Neutrophil (primary cell): Measurements from ENCODE around the gene LARGE1.

Experiments used
- H3K27ac ChIP-seq: fragments of 200-600 bp; sonication (generic); 2 replicates; pipeline ENCODE4 v1.5.1; 2016; ENCODE audit warnings: mild to moderate bottlenecking, moderate library complexity
- H3K27me3 ChIP-seq: fragments of 200-600 bp; sonication (generic); 2 replicates; pipeline ENCODE4 v1.6.0; 2016; ENCODE audit warnings: mild to moderate bottlenecking
- H3K36me3 ChIP-seq: fragments of 200-600 bp; sonication (generic); 2 replicates; pipeline ENCODE4 v1.5.1; 2017
- H3K4me1 ChIP-seq, 2 experiments: fragments of 200-600 bp in 1 of 2; sonication (generic) in 1 of 2; 1 replicate in 1 of 2; 2 replicates in 1 of 2; pipeline versions ENCODE4 v1.5.1 to v1.6.1; 2013 to 2016; ENCODE audit warnings: low read depth in 1 of 2, low read length in 1 of 2, mild to moderate bottlenecking in 1 of 2, moderate library complexity in 1 of 2; ENCODE audit not compliant: control insufficient read depth in 1 of 2, insufficient read depth in 1 of 2
- H3K4me3 ChIP-seq, 2 experiments: fragments of 200-600 bp in 1 of 2; sonication (generic) in 1 of 2; 1 replicate in 1 of 2; 2 replicates in 1 of 2; pipeline ENCODE4 v1.5.1; 2013 to 2016; ENCODE audit warnings: low read depth in 1 of 2, low read length in 1 of 2, mild to moderate bottlenecking in 1 of 2, moderate library complexity in 1 of 2
- H3K9me3 ChIP-seq: fragments of 200-600 bp; sonication (generic); 2 replicates; pipeline ENCODE4 v1.5.1; 2016
- TF ChIP-seq, protein P1 (sequence below): fragments of 200-600 bp; sonication (generic); IDR thresholded peaks from 2 replicates; pipeline ENCODE4 v1.5.1; 2016; ENCODE audit warnings: antibody characterized with exemption

LARGE1 gene

DNA sequence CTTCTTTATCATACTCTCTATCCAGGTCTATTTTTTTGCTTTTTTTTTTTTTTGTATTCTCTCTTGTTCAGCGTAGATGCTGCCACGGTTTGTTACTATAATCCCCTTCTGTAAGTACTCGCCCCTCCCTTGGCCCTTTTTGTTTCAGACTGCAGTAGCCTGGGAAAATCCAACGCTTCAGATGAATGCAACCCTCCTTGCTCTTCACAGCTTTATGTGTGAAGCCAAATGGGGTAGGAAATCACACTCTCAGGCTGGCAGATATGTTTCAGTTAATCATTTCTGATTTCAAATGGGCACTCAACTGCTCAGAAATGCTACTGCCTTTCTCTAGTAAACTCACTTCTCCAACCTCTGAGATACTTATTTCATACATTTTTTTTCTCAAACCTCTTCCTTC is 149.1 kb downstream of the LARGE1 start:
- no peaks in the 10 kb centered on the region for H3K27me3 ChIP-seq
- no peak overlapping the region for H3K4me3 ChIP-seq
- H3K36me3 ChIP-seq: no peaks in the 10 kb centered on the region
- no peak overlapping the region for H3K27ac ChIP-seq
- H3K4me1 ChIP-seq: no peaks in the 10 kb centered on the region
- TF ChIP-seq, protein P1, sequence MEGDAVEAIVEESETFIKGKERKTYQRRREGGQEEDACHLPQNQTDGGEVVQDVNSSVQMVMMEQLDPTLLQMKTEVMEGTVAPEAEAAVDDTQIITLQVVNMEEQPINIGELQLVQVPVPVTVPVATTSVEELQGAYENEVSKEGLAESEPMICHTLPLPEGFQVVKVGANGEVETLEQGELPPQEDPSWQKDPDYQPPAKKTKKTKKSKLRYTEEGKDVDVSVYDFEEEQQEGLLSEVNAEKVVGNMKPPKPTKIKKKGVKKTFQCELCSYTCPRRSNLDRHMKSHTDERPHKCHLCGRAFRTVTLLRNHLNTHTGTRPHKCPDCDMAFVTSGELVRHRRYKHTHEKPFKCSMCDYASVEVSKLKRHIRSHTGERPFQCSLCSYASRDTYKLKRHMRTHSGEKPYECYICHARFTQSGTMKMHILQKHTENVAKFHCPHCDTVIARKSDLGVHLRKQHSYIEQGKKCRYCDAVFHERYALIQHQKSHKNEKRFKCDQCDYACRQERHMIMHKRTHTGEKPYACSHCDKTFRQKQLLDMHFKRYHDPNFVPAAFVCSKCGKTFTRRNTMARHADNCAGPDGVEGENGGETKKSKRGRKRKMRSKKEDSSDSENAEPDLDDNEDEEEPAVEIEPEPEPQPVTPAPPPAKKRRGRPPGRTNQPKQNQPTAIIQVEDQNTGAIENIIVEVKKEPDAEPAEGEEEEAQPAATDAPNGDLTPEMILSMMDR: no peak
- no peaks in the 10 kb centered on the region for H3K9me3 ChIP-seq

DNA sequence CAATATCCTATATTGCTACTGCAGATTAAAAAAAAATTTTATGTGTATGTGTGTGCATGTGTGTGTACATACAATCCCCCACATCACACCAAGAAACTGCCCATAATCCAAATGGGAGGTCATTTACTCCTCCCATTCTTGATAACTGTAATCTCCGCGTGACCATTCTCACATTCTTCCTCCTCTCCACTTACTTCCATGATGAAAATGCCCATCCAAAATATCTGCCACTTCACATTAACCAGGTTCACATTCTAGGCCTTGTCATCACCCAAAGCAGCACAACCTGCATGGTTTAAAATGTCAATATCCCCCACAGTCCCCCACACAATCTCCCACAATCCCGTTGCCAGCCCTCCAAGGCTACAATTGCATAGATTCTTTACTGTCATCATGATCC is 149.6 kb downstream of the LARGE1 start:
- TF ChIP-seq, protein P1: no peak
- H3K9me3 ChIP-seq: no peaks in the 10 kb centered on the region
- H3K27me3 ChIP-seq: no peaks in the 10 kb centered on the region
- H3K36me3 ChIP-seq: no peaks in the 10 kb centered on the region
- no peak overlapping the region for H3K4me3 ChIP-seq
- no peak overlapping the region for H3K27ac ChIP-seq
- no peaks in the 10 kb centered on the region for H3K4me1 ChIP-seq

DNA sequence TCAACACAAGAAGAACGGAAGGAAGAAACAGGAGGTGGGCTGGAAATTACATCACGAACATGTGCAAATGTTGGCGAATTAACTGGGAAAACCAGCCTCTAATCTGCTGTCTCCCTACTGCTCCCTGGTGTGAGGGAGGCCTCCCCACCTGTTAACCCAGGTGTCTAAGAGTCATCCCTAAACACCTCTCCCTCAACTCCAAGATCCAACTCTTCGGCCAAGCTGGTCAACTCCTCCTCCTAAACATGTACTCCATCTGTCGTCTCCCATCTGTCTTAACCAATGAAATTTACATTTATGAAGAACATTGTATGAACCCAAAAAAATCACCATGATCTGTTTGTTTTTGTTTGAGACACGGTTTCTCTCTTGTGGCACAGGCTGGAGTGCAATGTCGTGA is 154.2 kb downstream of the LARGE1 start:
- Histone ChIP-seq H3K9me3 (no peaks in the 10 kb centered on the region), H3K4me3 (no peak overlapping the region), H3K27ac (no peak overlapping the region), H3K27me3 (no peaks in the 10 kb centered on the region), H3K4me1 (no peaks in the 10 kb centered on the region), H3K36me3 (no peaks in the 10 kb centered on the region)
- TF ChIP-seq, protein P1: no peak

DNA sequence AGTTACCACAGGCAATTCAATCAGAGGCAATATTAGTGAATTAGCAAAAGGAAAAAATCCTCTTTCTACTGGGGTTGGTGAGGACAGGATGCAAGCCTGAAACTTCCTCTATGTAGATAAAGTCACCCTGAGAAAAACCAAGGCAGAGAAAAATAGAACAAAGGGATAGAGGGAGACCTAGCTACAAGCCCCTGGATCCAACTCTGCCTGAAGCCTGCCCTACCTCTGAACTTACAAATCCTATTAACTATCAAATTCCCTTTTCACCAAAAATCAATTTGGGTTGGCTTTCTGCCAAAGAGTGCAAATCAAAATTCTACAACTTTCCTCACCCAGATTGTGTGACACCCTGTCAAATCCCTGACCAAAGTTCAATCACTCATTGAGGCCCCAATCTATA is 161.3 kb downstream of the LARGE1 start:
- H3K4me3 ChIP-seq: no peak overlapping the region
- H3K27me3 ChIP-seq: no peaks in the 10 kb centered on the region
- no peaks in the 10 kb centered on the region for H3K4me1 ChIP-seq
- H3K36me3 ChIP-seq: no peaks in the 10 kb centered on the region
- TF ChIP-seq, protein P1: no peak
- no peaks in the 10 kb centered on the region for H3K9me3 ChIP-seq
- H3K27ac ChIP-seq: no peak overlapping the region

DNA sequence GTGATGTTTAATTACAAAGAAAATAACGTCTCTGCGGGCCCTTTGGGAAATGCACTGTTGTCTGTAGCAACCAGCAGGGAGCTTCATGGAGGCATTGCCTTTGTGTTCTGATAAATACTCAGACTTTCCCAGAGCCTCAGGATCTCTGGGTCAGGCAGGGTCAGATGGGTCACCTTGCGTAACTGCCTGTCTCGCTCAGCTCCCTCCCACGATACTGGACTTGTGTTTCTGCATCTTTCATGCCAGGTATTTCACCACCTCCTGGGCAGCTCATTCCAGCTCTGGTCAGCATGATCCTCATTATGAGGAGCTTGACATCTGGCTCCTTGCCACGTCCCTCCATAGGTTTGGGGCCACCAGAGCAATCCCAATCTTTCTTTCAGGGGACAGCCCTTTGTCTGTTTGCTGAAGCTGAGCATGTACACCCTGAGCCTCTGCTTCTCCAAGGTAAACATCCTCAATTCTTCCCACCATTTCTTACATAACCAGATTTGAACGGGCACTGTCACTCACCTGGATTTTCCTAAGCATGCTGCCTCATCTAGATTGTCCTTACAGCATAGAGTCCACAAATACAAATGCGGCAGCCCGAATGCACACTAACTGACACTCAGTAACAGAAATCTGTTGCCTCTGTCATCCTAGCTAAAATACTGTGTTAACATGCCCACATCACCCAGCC is 162.3 kb downstream of the LARGE1 start:
- H3K36me3 ChIP-seq: no peaks in the 10 kb centered on the region
- no peak overlapping the region for H3K27ac ChIP-seq
- no peaks in the 10 kb centered on the region for H3K4me1 ChIP-seq
- no peaks in the 10 kb centered on the region for H3K27me3 ChIP-seq
- TF ChIP-seq, protein P1: no peak
- no peaks in the 10 kb centered on the region for H3K9me3 ChIP-seq
- no peak overlapping the region for H3K4me3 ChIP-seq
